ENCODE data around the gene PRKAG2. TPM values are rescaled to one million over a fixed set of nuclear protein-coding genes. Genes with fewer than 3 reads are reported as not detected.
"Not testable (repeated sequence)": the region's sequence is repeated elsewhere in the genome, so short reads cannot be mapped to it uniquely, and the experiment has no call there.

PRKAG2 gene
- total RNA-seq, 1 experiment from 2014 or later, result 10.9 TPM

GRCh38 chr7:151792636-151793035 lies 84.3 kb downstream of the PRKAG2 start:
- no peak for DNase-seq
- Histone ChIP-seq H3K36me3 (no peaks in the 10 kb centered on the region), H3K9me3 (replicated peaks) (no peaks in the 10 kb centered on the region), H3K4me1 (peaks cover 33% of the 10 kb centered on the region), H3K27ac (no peak overlapping the region), H3K4me3 (no peak overlapping the region), H3K27me3 (no peaks in the 10 kb centered on the region)

- Histone ChIP-seq H3K27me3 (no peaks in the 10 kb centered on the region), H3K36me3 (no peaks in the 10 kb centered on the region), H3K27ac (no peak overlapping the region), H3K4me1 (peaks cover 28% of the 10 kb centered on the region), H3K9me3 (replicated peaks) (no peaks in the 10 kb centered on the region), H3K4me3 (no peak overlapping the region)
- DNase-seq, result no peak
Observed at GRCh38 chr7:151792086-151792485, 84.8 kb downstream of the PRKAG2 start.

GRCh38 chr7:151790830-151791620 lies 85.9 kb downstream of the PRKAG2 start:
- DNase-seq, result no peak

GRCh38 chr7:151790095-151790829 lies 86.7 kb downstream of the PRKAG2 start:
- no peak for DNase-seq
- Histone ChIP-seq H3K36me3 (no peaks in the 10 kb centered on the region), H3K27me3 (no peaks in the 10 kb centered on the region)

More at GRCh38 chr7:151790830-151791620, 85.9 kb downstream of the PRKAG2 start:
- Histone ChIP-seq H3K27me3 (no peaks in the 10 kb centered on the region), H3K4me1 (peaks cover 18% of the 10 kb centered on the region), H3K36me3 (no peaks in the 10 kb centered on the region), H3K4me3 (no peak overlapping the region), H3K27ac (no peak overlapping the region), H3K9me3 (replicated peaks) (no peaks in the 10 kb centered on the region)

GRCh38 chr7:151789380-151789947 lies 87.5 kb downstream of the PRKAG2 start:
- no peak for DNase-seq

More at GRCh38 chr7:151790095-151790829, 86.7 kb downstream of the PRKAG2 start:
- Histone ChIP-seq H3K9me3 (replicated peaks) (no peaks in the 10 kb centered on the region), H3K4me3 (no peak overlapping the region), H3K27ac (no peak overlapping the region), H3K4me1 (peaks cover 14% of the 10 kb centered on the region)

GRCh38 chr7:151787348-151787747 lies 89.6 kb downstream of the PRKAG2 start:
- H3K4me1 ChIP-seq, result no peaks in the 10 kb centered on the region
- no peak for DNase-seq

More at GRCh38 chr7:151789380-151789947, 87.5 kb downstream of the PRKAG2 start:
- Histone ChIP-seq H3K36me3 (no peaks in the 10 kb centered on the region), H3K27me3 (no peaks in the 10 kb centered on the region), H3K9me3 (replicated peaks) (no peaks in the 10 kb centered on the region), H3K27ac (no peak overlapping the region), H3K4me3 (no peak overlapping the region), H3K4me1 (peaks cover 6% of the 10 kb centered on the region)

GRCh38 chr7:151786936-151787335 lies 90.0 kb downstream of the PRKAG2 start:
- DNase-seq, result no peak
- H3K4me1 ChIP-seq, result no peaks in the 10 kb centered on the region
- H3K9me3 ChIP-seq (replicated peaks), result no peaks in the 10 kb centered on the region
- H3K4me3 ChIP-seq, result no peak overlapping the region
- no peaks in the 10 kb centered on the region for H3K36me3 ChIP-seq
- H3K27me3 ChIP-seq, result no peaks in the 10 kb centered on the region
- no peak overlapping the region for H3K27ac ChIP-seq

More at GRCh38 chr7:151787348-151787747, 89.6 kb downstream of the PRKAG2 start:
- Histone ChIP-seq H3K27ac (no peak overlapping the region), H3K36me3 (no peaks in the 10 kb centered on the region), H3K9me3 (replicated peaks) (no peaks in the 10 kb centered on the region), H3K4me3 (no peak overlapping the region), H3K27me3 (no peaks in the 10 kb centered on the region)

GRCh38 chr7:151786241-151786640 lies 90.7 kb downstream of the PRKAG2 start:
- H3K9me3 ChIP-seq (replicated peaks), result no peaks in the 10 kb centered on the region
- no peaks in the 10 kb centered on the region for H3K4me1 ChIP-seq
- H3K36me3 ChIP-seq, result no peaks in the 10 kb centered on the region
- no peaks in the 10 kb centered on the region for H3K27me3 ChIP-seq
- H3K4me3 ChIP-seq, result no peak overlapping the region
- DNase-seq, result no peak
- H3K27ac ChIP-seq, result no peak overlapping the region

GRCh38 chr7:151785681-151785965 lies 91.3 kb downstream of the PRKAG2 start:
- Histone ChIP-seq H3K36me3 (no peaks in the 10 kb centered on the region), H3K27me3 (no peaks in the 10 kb centered on the region), H3K27ac (no peak overlapping the region), H3K4me3 (no peak overlapping the region), H3K9me3 (replicated peaks) (no peaks in the 10 kb centered on the region), H3K4me1 (peaks cover 4% of the 10 kb centered on the region)
- no peak for DNase-seq

GRCh38 chr7:151784853-151785680 lies 91.8 kb downstream of the PRKAG2 start:
- H3K27ac ChIP-seq, result no peak overlapping the region
- no peaks in the 10 kb centered on the region for H3K36me3 ChIP-seq
- no peaks in the 10 kb centered on the region for H3K27me3 ChIP-seq
- H3K9me3 ChIP-seq (replicated peaks), result no peaks in the 10 kb centered on the region
- H3K4me3 ChIP-seq, result no peak overlapping the region
- peaks cover 10% of the 10 kb centered on the region for H3K4me1 ChIP-seq
- no peak for DNase-seq

GRCh38 chr7:151783958-151784575 lies 92.8 kb downstream of the PRKAG2 start:
- Histone ChIP-seq H3K9me3 (replicated peaks) (no peaks in the 10 kb centered on the region), H3K4me1 (peaks cover 11% of the 10 kb centered on the region), H3K27ac (no peak overlapping the region), H3K36me3 (no peaks in the 10 kb centered on the region), H3K4me3 (no peak overlapping the region), H3K27me3 (no peaks in the 10 kb centered on the region)
- DNase-seq, result no peak

GRCh38 chr7:151782598-151783448 lies 94.1 kb downstream of the PRKAG2 start:
- Histone ChIP-seq H3K4me3 (no peak overlapping the region), H3K27ac (no peak overlapping the region), H3K36me3 (no peaks in the 10 kb centered on the region), H3K27me3 (no peaks in the 10 kb centered on the region), H3K4me1 (peaks cover 11% of the 10 kb centered on the region), H3K9me3 (replicated peaks) (0 out of 2 replicates have a peak, but pooled peaks cover 3% of the 10 kb centered on the region)
- peak in 1 of 2 experiments; percentile 37 for DNase-seq

- not testable (repeated sequence) for H3K27ac ChIP-seq, H3K4me3 ChIP-seq
Observed at GRCh38 chr7:151782256-151782597, 94.7 kb downstream of the PRKAG2 start.

More at GRCh38 chr7:151782256-151782597, 94.7 kb downstream of the PRKAG2 start:
- H3K9me3 ChIP-seq (replicated peaks); H3K27me3 ChIP-seq; DNase-seq; H3K36me3 ChIP-seq: not testable (repeated sequence)
- peaks cover 11% of the 10 kb centered on the region for H3K4me1 ChIP-seq

Data from SJCRH30 (cell line).